GM12878 (cell line): ENCODE results near the gene ZNF646. TPM values are rescaled to one million over a fixed set of nuclear protein-coding genes. Genes with fewer than 3 reads are reported as not detected.

Source experiments
- CHD1 ChIP-seq: IDR thresholded peaks from 2 replicates; pipeline ENCODE4 v1.6.1; 2012; ENCODE audit warnings: low read depth, low read length, improper control_type of control experiment
- CREB1 ChIP-seq: IDR thresholded peaks from 2 replicates; pipeline ENCODE4 v1.6.1; 2012; ENCODE audit warnings: low read depth, mild to moderate bottlenecking, inconsistent platforms
- CREM ChIP-seq: IDR thresholded peaks from 2 replicates; pipeline ENCODE4 v1.6.1; 2014; ENCODE audit warnings: antibody characterized with exemption, low read depth
- E2F4 ChIP-seq: IDR thresholded peaks from 2 replicates; pipeline ENCODE4 v1.6.1; 2012; ENCODE audit warnings: low read depth, low read length, improper control_type of control experiment
- GABPA ChIP-seq: IDR thresholded peaks from 2 replicates; pipeline ENCODE4 v1.6.1; 2014; ENCODE audit warnings: antibody characterized with exemption, low read depth, mild to moderate bottlenecking, inconsistent platforms
- HSF1 ChIP-seq: fragments of 150-350 bp; IDR thresholded peaks from 2 replicates; pipeline ENCODE4 v1.6.1; 2014; ENCODE audit warnings: mild to moderate bottlenecking, low read depth, low read length
- IRF5 ChIP-seq: fragments of 450-650 bp; IDR thresholded peaks from 2 replicates; pipeline ENCODE4 v1.6.1; 2017; ENCODE audit warnings: borderline replicate concordance
- MAX ChIP-seq: IDR thresholded peaks from 2 replicates; pipeline ENCODE4 v1.6.1; 2012; ENCODE audit warnings: low read depth, low read length, improper control_type of control experiment
- MYB ChIP-seq: fragments of 150-350 bp; IDR thresholded peaks from 2 replicates; pipeline ENCODE4 v1.6.1; 2014; ENCODE audit warnings: mild to moderate bottlenecking, low read depth, low read length, borderline replicate concordance
- NFIC ChIP-seq: IDR thresholded peaks from 2 replicates; pipeline ENCODE4 v1.6.1; 2012; ENCODE audit warnings: low read depth, mild to moderate bottlenecking, inconsistent platforms, low read length, moderate library complexity
- NFXL1 ChIP-seq: fragments of 450-650 bp; IDR thresholded peaks from 2 replicates; pipeline ENCODE4 v1.6.1; 2017; ENCODE audit warnings: antibody characterized with exemption, mild to moderate bottlenecking, borderline replicate concordance
- NR2C1 ChIP-seq: fragments of 450-650 bp; IDR thresholded peaks from 2 replicates; pipeline ENCODE4 v1.6.1; 2017; ENCODE audit warnings: antibody characterized with exemption, mild to moderate bottlenecking, moderate library complexity
- PML ChIP-seq: IDR thresholded peaks from 2 replicates; pipeline ENCODE4 v1.6.1; 2012; ENCODE audit warnings: low read length, inconsistent platforms
- POLR2A ChIP-seq: IDR thresholded peaks from 2 replicates; pipeline ENCODE4 v1.6.1; 2011; ENCODE audit warnings: low read depth, mild to moderate bottlenecking, low read length
- RAD51 ChIP-seq: fragments of 450-650 bp; IDR thresholded peaks from 2 replicates; pipeline ENCODE4 v1.6.1; 2016; ENCODE audit warnings: moderate library complexity, mild to moderate bottlenecking, inconsistent platforms
- RBBP5 ChIP-seq: fragments of 200-600 bp; sonication (generic); conservative IDR thresholded peaks from 2 replicates; pipeline ENCODE4 v1.6.1; 2016
- RELA ChIP-seq: fragments of 450-650 bp; IDR thresholded peaks from 2 replicates; pipeline ENCODE4 v1.8.0; 2014; ENCODE audit warnings: borderline replicate concordance; ENCODE audit not compliant: partially characterized antibody
- SREBF2 ChIP-seq: IDR thresholded peaks from 2 replicates; pipeline ENCODE4 v1.6.1; 2012; ENCODE audit warnings: mild to moderate bottlenecking, low read length
- ZNF622 ChIP-seq: fragments of 450-650 bp; IDR thresholded peaks from 2 replicates; pipeline ENCODE4 v1.6.1; 2017; ENCODE audit warnings: mild to moderate bottlenecking, inconsistent platforms
- ZZZ3 ChIP-seq: IDR thresholded peaks from 2 replicates; pipeline ENCODE4 v1.6.1; 2011; ENCODE audit warnings: low read depth; ENCODE audit not compliant: control insufficient read depth, insufficient read length
- polyA plus RNA-seq, 11 experiments: library from polyadenylated mRNA; depleted of rRNA in 4 of 11; unstranded in 6 of 11; stranded (reverse) in 5 of 11; fragments of >200 nt; fragmentation: Nextera tagmentation in 4 of 11; fragmentation: Illumina TruSeq in 1 of 11; extraction: Ambion mirVana in 4 of 11; extraction: Trizol in 1 of 11; gene quantifications; 1 replicate in 1 of 11; 2 replicates in 10 of 11; pipeline versions ENCODE4 v1.2.1 to v1.2.3, GENCODE V29; 2011 to 2016; ENCODE audit warnings: inconsistent platforms in 2 of 11, missing spikeins in 2 of 11, low read depth in 1 of 11
- total RNA-seq, 4 experiments: library from RNA; depleted of rRNA in 3 of 4; stranded (reverse); fragments of >200 nt in 3 of 4; fragmentation: Illumina TruSeq in 1 of 4; extraction: Trizol in 1 of 4; gene quantifications; 2 replicates each; pipeline versions ENCODE4 v1.2.1 to v1.2.3, GENCODE V29; 2013 to 2021
- TF ChIP-seq, protein P1 (sequence below): IDR thresholded peaks from 2 replicates; pipeline ENCODE4 v1.6.1; 2012; ENCODE audit warnings: low read length, inconsistent platforms
- TF ChIP-seq, protein P2 (sequence below): fragments of 450-650 bp; formaldehyde crosslinking; IDR thresholded peaks from 2 replicates; pipeline ENCODE4 v1.4.0; 2020; ENCODE audit warnings: mild to moderate bottlenecking, moderate library complexity

Gene ZNF646
- total and polyA plus RNA-seq, 10 of the 15 experiments (the other 5 are each of a cell fraction or from before 2014, with no cell fraction given), result 0.10 to 21.8 (median 6.4) TPM

- no peak for TF ChIP-seq MYB
- TF ChIP-seq NFXL1, result peak; percentile 83; the same call in 1 of the 2 replicates
- peak; percentile 67 for TF ChIP-seq POLR2A
- no peak; the same call in 1 of the 2 replicates for TF ChIP-seq GABPA
- peak; percentile 69; the same call in 1 of the 2 replicates for TF ChIP-seq CREM
- TF ChIP-seq E2F4, result no peak
- TF ChIP-seq CHD1, result no peak
- TF ChIP-seq RAD51, result no peak
- TF ChIP-seq RBBP5, result 0 out of 2 replicates have a peak, but pooled peaks have one; percentile 22
- no peak for TF ChIP-seq SREBF2
- TF ChIP-seq NR2C1, result peak; percentile 54
- TF ChIP-seq PML, result no peak
- TF ChIP-seq RELA, result no peak
- TF ChIP-seq MAX, result no peak; the same call in 1 of the 2 replicates
- TF ChIP-seq ZZZ3, result no peak
- no peak for TF ChIP-seq HSF1
- TF ChIP-seq IRF5, result no peak
- TF ChIP-seq NFIC, result no peak
- no peak for TF ChIP-seq ZNF622
- TF ChIP-seq, protein P1, sequence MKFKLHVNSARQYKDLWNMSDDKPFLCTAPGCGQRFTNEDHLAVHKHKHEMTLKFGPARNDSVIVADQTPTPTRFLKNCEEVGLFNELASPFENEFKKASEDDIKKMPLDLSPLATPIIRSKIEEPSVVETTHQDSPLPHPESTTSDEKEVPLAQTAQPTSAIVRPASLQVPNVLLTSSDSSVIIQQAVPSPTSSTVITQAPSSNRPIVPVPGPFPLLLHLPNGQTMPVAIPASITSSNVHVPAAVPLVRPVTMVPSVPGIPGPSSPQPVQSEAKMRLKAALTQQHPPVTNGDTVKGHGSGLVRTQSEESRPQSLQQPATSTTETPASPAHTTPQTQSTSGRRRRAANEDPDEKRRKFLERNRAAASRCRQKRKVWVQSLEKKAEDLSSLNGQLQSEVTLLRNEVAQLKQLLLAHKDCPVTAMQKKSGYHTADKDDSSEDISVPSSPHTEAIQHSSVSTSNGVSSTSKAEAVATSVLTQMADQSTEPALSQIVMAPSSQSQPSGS, result no peak
- TF ChIP-seq, protein P2, sequence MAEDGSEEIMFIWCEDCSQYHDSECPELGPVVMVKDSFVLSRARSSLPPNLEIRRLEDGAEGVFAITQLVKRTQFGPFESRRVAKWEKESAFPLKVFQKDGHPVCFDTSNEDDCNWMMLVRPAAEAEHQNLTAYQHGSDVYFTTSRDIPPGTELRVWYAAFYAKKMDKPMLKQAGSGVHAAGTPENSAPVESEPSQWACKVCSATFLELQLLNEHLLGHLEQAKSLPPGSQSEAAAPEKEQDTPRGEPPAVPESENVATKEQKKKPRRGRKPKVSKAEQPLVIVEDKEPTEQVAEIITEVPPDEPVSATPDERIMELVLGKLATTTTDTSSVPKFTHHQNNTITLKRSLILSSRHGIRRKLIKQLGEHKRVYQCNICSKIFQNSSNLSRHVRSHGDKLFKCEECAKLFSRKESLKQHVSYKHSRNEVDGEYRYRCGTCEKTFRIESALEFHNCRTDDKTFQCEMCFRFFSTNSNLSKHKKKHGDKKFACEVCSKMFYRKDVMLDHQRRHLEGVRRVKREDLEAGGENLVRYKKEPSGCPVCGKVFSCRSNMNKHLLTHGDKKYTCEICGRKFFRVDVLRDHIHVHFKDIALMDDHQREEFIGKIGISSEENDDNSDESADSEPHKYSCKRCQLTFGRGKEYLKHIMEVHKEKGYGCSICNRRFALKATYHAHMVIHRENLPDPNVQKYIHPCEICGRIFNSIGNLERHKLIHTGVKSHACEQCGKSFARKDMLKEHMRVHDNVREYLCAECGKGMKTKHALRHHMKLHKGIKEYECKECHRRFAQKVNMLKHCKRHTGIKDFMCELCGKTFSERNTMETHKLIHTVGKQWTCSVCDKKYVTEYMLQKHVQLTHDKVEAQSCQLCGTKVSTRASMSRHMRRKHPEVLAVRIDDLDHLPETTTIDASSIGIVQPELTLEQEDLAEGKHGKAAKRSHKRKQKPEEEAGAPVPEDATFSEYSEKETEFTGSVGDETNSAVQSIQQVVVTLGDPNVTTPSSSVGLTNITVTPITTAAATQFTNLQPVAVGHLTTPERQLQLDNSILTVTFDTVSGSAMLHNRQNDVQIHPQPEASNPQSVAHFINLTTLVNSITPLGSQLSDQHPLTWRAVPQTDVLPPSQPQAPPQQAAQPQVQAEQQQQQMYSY, result no peak
- 0 out of 2 replicates have a peak, but pooled peaks have one; percentile 18 for TF ChIP-seq CREB1
These were observed 866 bp upstream of the ZNF646 start (continued) for GRCh38 chr16:31073142-31073969.
